ENCODE data around the gene CYTH1. TPM values are rescaled to one million over a fixed set of nuclear protein-coding genes. Genes with fewer than 3 reads are reported as not detected.

The CYTH1 gene
- total and polyA plus RNA-seq, 4 donors = 15.4 to 32.1 (median 20.6) TPM

DNA sequence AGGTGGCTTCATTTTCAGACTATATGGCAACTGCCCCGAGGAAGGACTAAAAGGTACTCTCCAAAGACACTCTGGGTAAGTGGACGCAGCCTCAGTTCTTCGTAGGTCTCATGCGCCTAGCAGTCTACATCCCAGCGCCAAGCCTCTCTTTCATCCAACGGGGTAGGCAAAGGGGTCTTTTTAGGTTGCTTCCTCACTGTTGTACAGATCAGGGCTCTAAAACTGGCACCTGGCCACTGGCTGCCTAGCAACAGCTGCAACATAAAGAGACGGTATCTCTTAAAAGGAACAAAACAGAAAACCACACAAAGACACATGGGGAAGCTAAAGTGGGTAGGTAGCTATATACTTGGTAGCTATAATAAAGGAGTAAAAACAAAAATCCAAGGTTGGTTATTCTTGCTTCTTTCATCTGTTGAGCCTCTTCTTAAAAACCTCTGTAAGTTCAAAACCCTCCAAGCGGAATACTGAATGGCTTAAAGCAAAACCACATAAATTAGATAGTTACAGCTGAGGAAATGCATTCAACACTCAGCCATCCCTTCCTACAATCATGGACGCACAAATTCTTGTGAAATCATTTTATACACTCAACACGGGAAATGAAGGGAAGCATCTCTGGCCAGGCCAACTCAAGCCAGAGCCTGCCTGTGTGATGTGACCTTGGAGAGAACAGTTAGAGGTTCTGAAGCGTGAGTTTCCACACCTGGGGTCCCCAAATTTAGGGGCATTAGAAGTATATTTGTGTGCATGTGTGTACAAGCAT, 22.7 kb downstream of the CYTH1 start:
- H3K4me1 ChIP-seq (ENCODE audit: control insufficient read depth in 4 of 4, insufficient read depth in 4 of 4, low read length in 3 of 4) = peaks cover 4 to 22% (median 12%) of the 10 kb centered on the region in 4 donors
- H3K9ac ChIP-seq (ENCODE audit: low read depth in 1 of 2, low read length in 2 of 2) = no peak overlapping the region

DNA sequence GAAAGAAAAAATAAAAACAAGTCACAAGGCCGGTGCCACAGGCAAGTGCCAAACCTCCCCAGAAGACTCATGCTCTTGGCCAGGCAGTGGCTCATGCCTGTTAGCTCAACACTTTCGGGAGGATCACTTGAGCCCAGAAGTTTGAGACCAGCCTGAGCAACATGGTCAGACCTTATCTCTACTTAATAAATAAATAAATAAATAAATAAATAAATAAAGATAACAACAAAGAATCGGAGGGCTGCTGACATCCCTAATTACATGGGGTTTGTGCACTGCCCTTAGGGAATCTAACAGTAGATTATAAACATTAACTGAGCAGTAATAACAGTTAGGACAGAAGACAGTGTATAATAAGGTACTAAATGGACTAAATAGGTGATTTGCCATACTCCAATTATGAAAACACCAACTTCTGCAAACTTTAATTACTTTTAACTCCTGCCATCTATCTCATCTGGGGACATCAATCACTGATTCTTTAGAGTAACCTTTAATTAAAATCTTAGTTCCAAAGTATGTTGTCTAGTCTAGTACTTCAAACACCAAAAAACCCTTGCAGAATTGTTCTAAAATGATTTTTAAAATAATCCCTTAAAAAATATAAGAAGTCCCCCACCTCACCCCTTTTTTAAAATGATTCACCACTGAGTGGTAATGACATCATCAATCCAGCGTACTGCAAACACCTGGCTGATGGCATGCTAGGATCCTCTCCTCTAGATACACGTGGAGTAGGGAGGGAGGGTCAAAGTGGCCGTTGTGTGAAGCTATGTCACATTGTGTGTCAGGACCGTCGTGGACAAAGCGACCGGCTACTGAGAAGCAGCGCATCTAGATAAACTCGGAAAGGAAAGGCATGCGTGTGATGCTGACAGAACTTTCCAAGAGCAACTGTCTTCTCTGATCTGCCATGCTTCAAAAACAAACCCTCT, 28.5 kb downstream of the CYTH1 start:
- H3K9me3 ChIP-seq (ENCODE audit: control insufficient read depth in 4 of 4, low read length in 3 of 4) = no peaks in the 10 kb centered on the region
- 87% methylated on average over 13 of the region's 13 CpGs for WGBS
- H3K9ac ChIP-seq (ENCODE audit: low read depth in 1 of 2, low read length in 2 of 2) = no peak overlapping the region
- DNase-seq (ENCODE audit: low spot score) = no peak
- H3K27ac ChIP-seq (ENCODE audit: low read depth in 1 of 2, low read length in 2 of 2) = no peak overlapping the region
- H3K4me3 ChIP-seq (ENCODE audit: low read depth in 1 of 3, low read length in 3 of 3) = no peak overlapping the region
- H3K4me1 ChIP-seq (ENCODE audit: control insufficient read depth in 4 of 4, insufficient read depth in 4 of 4, low read length in 3 of 4) = peaks cover 7 to 34% (median 20%) of the 10 kb centered on the region in 4 donors
- no peaks in the 10 kb centered on the region for H3K36me3 ChIP-seq (ENCODE audit: control insufficient read depth in 4 of 4, insufficient read depth in 3 of 4, low read depth in 1 of 4, low read length in 3 of 4)
- H3K27me3 ChIP-seq (ENCODE audit: control insufficient read depth in 4 of 4, insufficient read depth in 4 of 4, low read length in 3 of 4) = no peaks in the 10 kb centered on the region
- TF ChIP-seq JUND (IDR thresholded peaks at IDR 0.05) = no peak
- TF ChIP-seq, protein P1, sequence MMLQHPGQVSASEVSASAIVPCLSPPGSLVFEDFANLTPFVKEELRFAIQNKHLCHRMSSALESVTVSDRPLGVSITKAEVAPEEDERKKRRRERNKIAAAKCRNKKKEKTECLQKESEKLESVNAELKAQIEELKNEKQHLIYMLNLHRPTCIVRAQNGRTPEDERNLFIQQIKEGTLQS (IDR thresholded peaks at IDR 0.05) = no peak
- no peak for TF ChIP-seq SP1 (IDR thresholded peaks at IDR 0.05)
- TF ChIP-seq, protein P2, sequence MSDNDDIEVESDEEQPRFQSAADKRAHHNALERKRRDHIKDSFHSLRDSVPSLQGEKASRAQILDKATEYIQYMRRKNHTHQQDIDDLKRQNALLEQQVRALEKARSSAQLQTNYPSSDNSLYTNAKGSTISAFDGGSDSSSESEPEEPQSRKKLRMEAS (IDR thresholded peaks at IDR 0.05) = no peak
- no peak for TF ChIP-seq RXRA (IDR thresholded peaks at IDR 0.05)
- no peak for TF ChIP-seq GABPA (IDR thresholded peaks at IDR 0.05 in 1 of 2, conservative IDR thresholded peaks at IDR 0.05 in 1 of 2)
- TF ChIP-seq, protein P3, sequence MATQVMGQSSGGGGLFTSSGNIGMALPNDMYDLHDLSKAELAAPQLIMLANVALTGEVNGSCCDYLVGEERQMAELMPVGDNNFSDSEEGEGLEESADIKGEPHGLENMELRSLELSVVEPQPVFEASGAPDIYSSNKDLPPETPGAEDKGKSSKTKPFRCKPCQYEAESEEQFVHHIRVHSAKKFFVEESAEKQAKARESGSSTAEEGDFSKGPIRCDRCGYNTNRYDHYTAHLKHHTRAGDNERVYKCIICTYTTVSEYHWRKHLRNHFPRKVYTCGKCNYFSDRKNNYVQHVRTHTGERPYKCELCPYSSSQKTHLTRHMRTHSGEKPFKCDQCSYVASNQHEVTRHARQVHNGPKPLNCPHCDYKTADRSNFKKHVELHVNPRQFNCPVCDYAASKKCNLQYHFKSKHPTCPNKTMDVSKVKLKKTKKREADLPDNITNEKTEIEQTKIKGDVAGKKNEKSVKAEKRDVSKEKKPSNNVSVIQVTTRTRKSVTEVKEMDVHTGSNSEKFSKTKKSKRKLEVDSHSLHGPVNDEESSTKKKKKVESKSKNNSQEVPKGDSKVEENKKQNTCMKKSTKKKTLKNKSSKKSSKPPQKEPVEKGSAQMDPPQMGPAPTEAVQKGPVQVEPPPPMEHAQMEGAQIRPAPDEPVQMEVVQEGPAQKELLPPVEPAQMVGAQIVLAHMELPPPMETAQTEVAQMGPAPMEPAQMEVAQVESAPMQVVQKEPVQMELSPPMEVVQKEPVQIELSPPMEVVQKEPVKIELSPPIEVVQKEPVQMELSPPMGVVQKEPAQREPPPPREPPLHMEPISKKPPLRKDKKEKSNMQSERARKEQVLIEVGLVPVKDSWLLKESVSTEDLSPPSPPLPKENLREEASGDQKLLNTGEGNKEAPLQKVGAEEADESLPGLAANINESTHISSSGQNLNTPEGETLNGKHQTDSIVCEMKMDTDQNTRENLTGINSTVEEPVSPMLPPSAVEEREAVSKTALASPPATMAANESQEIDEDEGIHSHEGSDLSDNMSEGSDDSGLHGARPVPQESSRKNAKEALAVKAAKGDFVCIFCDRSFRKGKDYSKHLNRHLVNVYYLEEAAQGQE (IDR thresholded peaks at IDR 0.05) = no peak
- TF ChIP-seq YY1 (IDR thresholded peaks at IDR 0.05) = no peak

More for the DNA sequence above, 22.7 kb downstream of the CYTH1 start:
- WGBS = 75% methylated on average over 11 of the region's 11 CpGs
- Histone ChIP-seq H3K27ac (ENCODE audit: low read depth in 1 of 2, low read length in 2 of 2) (peak overlapping the region; percentile 25 to 51), H3K36me3 (ENCODE audit: control insufficient read depth in 4 of 4, insufficient read depth in 3 of 4, low read depth in 1 of 4, low read length in 3 of 4) (no peaks in the 10 kb centered on the region), H3K27me3 (ENCODE audit: control insufficient read depth in 4 of 4, insufficient read depth in 4 of 4, low read length in 3 of 4) (no peaks in the 10 kb centered on the region), H3K9me3 (ENCODE audit: control insufficient read depth in 4 of 4, low read length in 3 of 4) (no peaks in the 10 kb centered on the region), H3K4me3 (ENCODE audit: low read depth in 1 of 3, low read length in 3 of 3) (no peak overlapping the region)
- no peak for TF ChIP-seq TAF1 (conservative IDR thresholded peaks at IDR 0.05)
- no peak for TF ChIP-seq SP1 (IDR thresholded peaks at IDR 0.05)
- TF ChIP-seq, protein P2 (IDR thresholded peaks at IDR 0.05) = no peak
- TF ChIP-seq, protein P3 (IDR thresholded peaks at IDR 0.05) = no peak
- TF ChIP-seq GABPA (IDR thresholded peaks at IDR 0.05 in 1 of 2, conservative IDR thresholded peaks at IDR 0.05 in 1 of 2) = no peak
- no peak for TF ChIP-seq RXRA (IDR thresholded peaks at IDR 0.05)
- no peak for TF ChIP-seq HNF4A (conservative IDR thresholded peaks at IDR 0.05)
- TF ChIP-seq FOXA2 (IDR thresholded peaks at IDR 0.05) = no peak
- TF ChIP-seq, protein P4, sequence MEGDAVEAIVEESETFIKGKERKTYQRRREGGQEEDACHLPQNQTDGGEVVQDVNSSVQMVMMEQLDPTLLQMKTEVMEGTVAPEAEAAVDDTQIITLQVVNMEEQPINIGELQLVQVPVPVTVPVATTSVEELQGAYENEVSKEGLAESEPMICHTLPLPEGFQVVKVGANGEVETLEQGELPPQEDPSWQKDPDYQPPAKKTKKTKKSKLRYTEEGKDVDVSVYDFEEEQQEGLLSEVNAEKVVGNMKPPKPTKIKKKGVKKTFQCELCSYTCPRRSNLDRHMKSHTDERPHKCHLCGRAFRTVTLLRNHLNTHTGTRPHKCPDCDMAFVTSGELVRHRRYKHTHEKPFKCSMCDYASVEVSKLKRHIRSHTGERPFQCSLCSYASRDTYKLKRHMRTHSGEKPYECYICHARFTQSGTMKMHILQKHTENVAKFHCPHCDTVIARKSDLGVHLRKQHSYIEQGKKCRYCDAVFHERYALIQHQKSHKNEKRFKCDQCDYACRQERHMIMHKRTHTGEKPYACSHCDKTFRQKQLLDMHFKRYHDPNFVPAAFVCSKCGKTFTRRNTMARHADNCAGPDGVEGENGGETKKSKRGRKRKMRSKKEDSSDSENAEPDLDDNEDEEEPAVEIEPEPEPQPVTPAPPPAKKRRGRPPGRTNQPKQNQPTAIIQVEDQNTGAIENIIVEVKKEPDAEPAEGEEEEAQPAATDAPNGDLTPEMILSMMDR (IDR thresholded peaks at IDR 0.05; ENCODE audit: low read depth, low read length, missing input control) = no peak
- TF ChIP-seq, protein P1 (IDR thresholded peaks at IDR 0.05) = no peak
- DNase-seq (ENCODE audit: low spot score) = no peak
